ENCODE measurements around the gene LRMDA. TPM values are rescaled to one million over a fixed set of nuclear protein-coding genes. Genes with fewer than 3 reads are reported as not detected.

LRMDA gene
- polyA plus RNA-seq, 3 donors: 39.8 to 59.6 (median 56.4) TPM

DNA sequence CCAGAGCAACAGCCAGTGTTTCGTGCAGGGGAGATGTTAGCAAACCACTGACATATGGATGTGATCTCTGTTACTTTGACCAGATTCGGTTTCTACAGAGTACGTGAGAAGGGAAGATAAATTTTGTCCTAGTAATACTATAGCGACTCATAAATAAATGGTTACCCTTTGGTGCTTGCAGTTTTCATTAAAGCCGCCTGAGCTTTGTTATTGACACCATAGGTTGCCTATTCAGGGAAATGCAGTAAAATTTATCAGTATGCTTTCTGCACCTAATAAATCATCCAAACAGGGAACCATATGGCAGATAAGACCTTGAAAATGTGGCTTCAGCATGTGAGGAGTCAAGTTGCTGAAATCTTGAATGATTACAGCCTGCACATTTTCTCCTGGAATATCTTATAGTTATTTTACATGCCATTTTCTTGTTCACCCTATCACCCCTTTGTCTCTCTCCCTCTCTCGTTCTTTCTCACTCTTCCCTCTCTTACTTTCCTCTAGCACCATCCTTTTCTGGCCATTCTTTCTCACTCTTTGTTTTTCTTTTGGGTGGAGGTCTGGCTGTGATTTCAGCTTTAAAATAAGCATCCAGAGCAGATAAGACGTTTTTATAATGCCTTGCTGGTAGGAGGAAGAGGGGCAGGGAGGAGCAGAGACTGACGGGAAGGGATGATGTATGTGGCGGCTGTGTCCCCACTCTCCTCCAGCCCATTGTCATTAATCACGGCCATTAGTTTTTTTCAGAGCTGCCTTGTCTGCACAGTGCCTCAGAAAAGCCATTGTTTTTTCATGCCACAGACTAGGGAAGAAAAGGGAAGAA, 182.5 kb downstream of the LRMDA start:
- Histone ChIP-seq H3K4me3 (replicated peaks in 1 of 3; ENCODE audit: low read depth in 2 of 3, low read length in 3 of 3) (peak overlapping the region in 1 of 3 experiments; percentile 61), H2AFZ (ENCODE audit: insufficient read depth, low read depth, low read length, poor library complexity, severe bottlenecking) (no peak overlapping the region), H3K9me3 (replicated peaks in 1 of 2; ENCODE audit: control insufficient read depth in 1 of 2, insufficient read depth in 1 of 2, low read length in 2 of 2) (no peaks in the 10 kb centered on the region), H3K4me1 (ENCODE audit: control insufficient read depth in 1 of 2, insufficient read depth in 2 of 2, low read length in 2 of 2) (peaks cover 63 to 79% of the 10 kb centered on the region in 2 donors), H3K79me2 (ENCODE audit: insufficient read depth, low read length) (peaks cover 54% of the 10 kb centered on the region), H3K27me3 (ENCODE audit: control insufficient read depth in 2 of 2, insufficient read depth in 2 of 2, low read length in 2 of 2) (no peaks in the 10 kb centered on the region), H3K9ac (ENCODE audit: insufficient read depth, low read length, poor library complexity, severe bottlenecking) (peak overlapping the region; percentile 16), H3K36me3 (replicated peaks in 1 of 2; ENCODE audit: control insufficient read depth in 1 of 2, insufficient read depth in 2 of 2, low read length in 2 of 2) (no peaks in the 10 kb centered on the region), H3K4me2 (replicated peaks; ENCODE audit: extremely low read depth, low read length, poor library complexity, severe bottlenecking) (peak overlapping the region; percentile 64), H3K27ac (ENCODE audit: low read depth in 1 of 2, low read length in 2 of 2) (peak overlapping the region; percentile 26 to 79), H4K20me1 (ENCODE audit: insufficient read depth, low read length) (peaks cover 6% of the 10 kb centered on the region)
- Mint-ChIP-seq H3K9me3 (peaks cover 0 to 3% (median 0%) of the 10 kb centered on the region in 7 donors), H3K4me1 (peaks cover 74% of the 10 kb centered on the region), H3K36me3 (peaks cover 0 to under 1% of the 10 kb centered on the region in 2 donors), H3K4me3 (peak overlapping the region; percentile 53 to 62), H3K27me3 (ENCODE audit: low read depth in 3 of 3) (no peaks in the 10 kb centered on the region), H3K27ac (peak overlapping the region; percentile 4 to 92 (median 87))
- TF ChIP-seq, protein P1, sequence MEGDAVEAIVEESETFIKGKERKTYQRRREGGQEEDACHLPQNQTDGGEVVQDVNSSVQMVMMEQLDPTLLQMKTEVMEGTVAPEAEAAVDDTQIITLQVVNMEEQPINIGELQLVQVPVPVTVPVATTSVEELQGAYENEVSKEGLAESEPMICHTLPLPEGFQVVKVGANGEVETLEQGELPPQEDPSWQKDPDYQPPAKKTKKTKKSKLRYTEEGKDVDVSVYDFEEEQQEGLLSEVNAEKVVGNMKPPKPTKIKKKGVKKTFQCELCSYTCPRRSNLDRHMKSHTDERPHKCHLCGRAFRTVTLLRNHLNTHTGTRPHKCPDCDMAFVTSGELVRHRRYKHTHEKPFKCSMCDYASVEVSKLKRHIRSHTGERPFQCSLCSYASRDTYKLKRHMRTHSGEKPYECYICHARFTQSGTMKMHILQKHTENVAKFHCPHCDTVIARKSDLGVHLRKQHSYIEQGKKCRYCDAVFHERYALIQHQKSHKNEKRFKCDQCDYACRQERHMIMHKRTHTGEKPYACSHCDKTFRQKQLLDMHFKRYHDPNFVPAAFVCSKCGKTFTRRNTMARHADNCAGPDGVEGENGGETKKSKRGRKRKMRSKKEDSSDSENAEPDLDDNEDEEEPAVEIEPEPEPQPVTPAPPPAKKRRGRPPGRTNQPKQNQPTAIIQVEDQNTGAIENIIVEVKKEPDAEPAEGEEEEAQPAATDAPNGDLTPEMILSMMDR (IDR thresholded peaks at IDR 0.05): no peak
- intact Hi-C loops (cut with micrococcal nuclease): loop anchor here (2.0 to 10.0 kb wide), 3 partner anchors 102 to 211 kb away; partner anchors contain the start of gene ZNF503 (in 1 of the 2)
- peak in 1 of 3 donors; percentile 9 for DNase-seq
- no CpG with 5 or more reads among the region's 10 CpGs for WGBS (ENCODE audit: insufficient coverage)

DNA sequence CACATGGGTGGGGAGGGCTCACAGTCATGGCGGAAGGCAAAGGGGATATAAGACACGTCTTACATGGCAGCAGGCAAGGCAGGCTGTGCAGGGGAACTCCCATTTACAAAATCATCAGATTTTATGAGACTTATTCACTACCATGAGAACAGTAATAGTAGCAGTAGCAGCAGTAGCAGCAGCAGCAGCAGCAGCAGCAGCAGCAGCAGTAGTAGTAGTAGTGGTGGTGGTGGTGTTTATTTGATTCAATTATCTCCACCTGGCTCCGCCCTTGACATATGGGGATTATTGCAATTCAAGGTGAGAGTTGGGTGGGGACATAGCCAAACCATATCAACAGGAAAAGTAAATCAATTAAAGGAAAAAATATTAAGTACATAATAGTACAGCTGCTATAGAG, 184.7 kb downstream of the LRMDA start:
- intact Hi-C loops (cut with micrococcal nuclease): loop anchor here in 1 of 2 donors (10.0 kb wide), 1 partner anchor 211 kb away; the partner anchor contains the start of gene ZNF503
- H3K36me3 ChIP-seq (replicated peaks in 1 of 2; ENCODE audit: control insufficient read depth in 1 of 2, insufficient read depth in 2 of 2, low read length in 2 of 2): peaks cover 0 to 7% of the 10 kb centered on the region in 2 donors
- Mint-ChIP-seq H3K27ac (peak overlapping the region in 1 of 7 donors; percentile 65), H3K4me1 (peaks cover 69% of the 10 kb centered on the region), H3K27me3 (ENCODE audit: low read depth in 3 of 3) (no peaks in the 10 kb centered on the region), H3K36me3 (peaks cover 0 to 2% of the 10 kb centered on the region in 2 donors), H3K9me3 (peaks cover 0 to 3% (median 0%) of the 10 kb centered on the region in 7 donors), H3K4me3 (no peak overlapping the region)
- no peak overlapping the region for H3K4me3 ChIP-seq (replicated peaks in 1 of 3; ENCODE audit: low read depth in 2 of 3, low read length in 3 of 3)
- H3K9ac ChIP-seq (ENCODE audit: insufficient read depth, low read length, poor library complexity, severe bottlenecking): no peak overlapping the region
- H4K20me1 ChIP-seq (ENCODE audit: insufficient read depth, low read length): peaks cover 12% of the 10 kb centered on the region
- TF ChIP-seq, protein P1 (IDR thresholded peaks at IDR 0.05): no peak
- WGBS (ENCODE audit: insufficient coverage): no CpG with 5 or more reads among the region's 3 CpGs
- H2AFZ ChIP-seq (ENCODE audit: insufficient read depth, low read depth, low read length, poor library complexity, severe bottlenecking): no peak overlapping the region
- peaks cover 39% of the 10 kb centered on the region for H3K79me2 ChIP-seq (ENCODE audit: insufficient read depth, low read length)
- no peak for DNase-seq
- no peaks in the 10 kb centered on the region for H3K27me3 ChIP-seq (ENCODE audit: control insufficient read depth in 2 of 2, insufficient read depth in 2 of 2, low read length in 2 of 2)
- peaks cover 47 to 60% of the 10 kb centered on the region in 2 donors for H3K4me1 ChIP-seq (ENCODE audit: control insufficient read depth in 1 of 2, insufficient read depth in 2 of 2, low read length in 2 of 2)
- no peak overlapping the region for H3K4me2 ChIP-seq (replicated peaks; ENCODE audit: extremely low read depth, low read length, poor library complexity, severe bottlenecking)
- H3K27ac ChIP-seq (ENCODE audit: low read depth in 1 of 2, low read length in 2 of 2): no peak overlapping the region
- no peaks in the 10 kb centered on the region for H3K9me3 ChIP-seq (replicated peaks in 1 of 2; ENCODE audit: control insufficient read depth in 1 of 2, insufficient read depth in 1 of 2, low read length in 2 of 2)

Measured in CD14-positive monocyte (primary cell).